CD4-positive, alpha-beta memory T cell (primary cell): ENCODE data around the gene CACNA1H. TPM values are rescaled to one million over a fixed set of nuclear protein-coding genes. Genes with fewer than 3 reads are reported as not detected.

ENCODE experiments used
- CTCF ChIA-PET: fragments of 350-600 bp; sonication (Branson Sonifier 250); formaldehyde crosslinking; loops from one replicate; lab custom pipeline; 2021; ENCODE audit warnings: inconsistent platforms; ENCODE audit not compliant: partially characterized antibody; lab: Charles Lee
- POLR2A ChIA-PET: fragments of 350-600 bp; sonication (Branson Sonifier 250); formaldehyde crosslinking; loops from one replicate; lab custom pipeline; 2021; ENCODE audit not compliant: partially characterized antibody; lab: Charles Lee
- DNase-seq, 5 donors: peaks; one replicate each; pipeline versions ENCODE4 v3.0.0 to v3.0.0-alpha.2; 2020 to 2022; ENCODE audit warnings: mixed read lengths in 1 of 5
- H3K27ac ChIP-seq: one replicate; pipeline ENCODE4 v1.7.0; 2013; ENCODE audit warnings: low read depth, low read length
- H3K27me3 ChIP-seq: 2 replicates; pipeline ENCODE4 v1.7.0; 2013; ENCODE audit warnings: mild to moderate bottlenecking, low read length, moderate library complexity; ENCODE audit not compliant: insufficient read depth
- H3K36me3 ChIP-seq: 2 replicates; pipeline ENCODE4 v1.7.0; 2013; ENCODE audit warnings: mild to moderate bottlenecking, low read length, moderate library complexity; ENCODE audit not compliant: insufficient read depth
- H3K4me1 ChIP-seq: 2 replicates; pipeline ENCODE4 v1.7.0; 2013; ENCODE audit warnings: mild to moderate bottlenecking, low read length, moderate library complexity; ENCODE audit not compliant: insufficient read depth
- H3K4me3 ChIP-seq, 2 donors: one replicate each; pipeline ENCODE4 v1.7.0; 2013; ENCODE audit warnings: low read length in 2 of 2, mild to moderate bottlenecking in 1 of 2
- H3K9me3 ChIP-seq, 2 donors: one replicate each; pipeline ENCODE4 v1.7.0; 2013; ENCODE audit warnings: low read length in 2 of 2, control low read depth in 1 of 2; ENCODE audit not compliant: control insufficient read depth in 1 of 2
- H3K27ac Mint-ChIP-seq, 7 donors: one replicate each; pipeline ENCODE4 v1.8.0; 2020 to 2021; ENCODE audit warnings: mixed read lengths in 7 of 7, mild to moderate bottlenecking in 6 of 7, inconsistent platforms in 3 of 7, moderate library complexity in 3 of 7
- H3K27me3 Mint-ChIP-seq, 2 donors: one replicate each; pipeline ENCODE4 v1.8.0; 2020 to 2021; ENCODE audit warnings: mixed read lengths in 2 of 2
- H3K36me3 Mint-ChIP-seq, 2 donors: one replicate each; pipeline ENCODE4 v1.8.0; 2020 to 2021; ENCODE audit warnings: mixed read lengths in 2 of 2, inconsistent platforms in 1 of 2, mild to moderate bottlenecking in 1 of 2
- H3K4me1 Mint-ChIP-seq, 4 donors: one replicate each; pipeline ENCODE4 v1.8.0; 2020 to 2021; ENCODE audit warnings: mixed read lengths in 4 of 4, mild to moderate bottlenecking in 1 of 4
- H3K4me3 Mint-ChIP-seq, 8 donors: one replicate each; pipeline ENCODE4 v1.8.0; 2020 to 2021; ENCODE audit warnings: mixed read lengths in 8 of 8, mild to moderate bottlenecking in 7 of 8, moderate library complexity in 6 of 8, inconsistent platforms in 3 of 8
- H3K9me3 Mint-ChIP-seq, 8 donors: one replicate each; pipeline ENCODE4 v1.8.0; 2020 to 2021; ENCODE audit warnings: mixed read lengths in 8 of 8, mild to moderate bottlenecking in 5 of 8, inconsistent platforms in 3 of 8, moderate library complexity in 1 of 8
- intact Hi-C: fragments of 100-400 bp; cut with micrococcal nuclease; formaldehyde crosslinking; loops from one replicate; pipeline ENCODE4 v1.15.1; 2023
- polyA plus RNA-seq, 2 donors: library from polyadenylated mRNA; unstranded; fragments of 300-500 nt; fragmentation: Illumina TruSeq; gene quantifications; one replicate each; pipeline ENCODE4 v1.2.3, GENCODE V29; 2021
- total RNA-seq, 2 experiments: library from RNA; stranded (reverse); gene quantifications; one replicate each; pipeline ENCODE4 v1.2.3, GENCODE V29; 2021

Gene CACNA1H
- total and polyA plus RNA-seq, 4 experiments from 2014 or later = 0.48 to 2.1 (median 1.5) TPM

DNA sequence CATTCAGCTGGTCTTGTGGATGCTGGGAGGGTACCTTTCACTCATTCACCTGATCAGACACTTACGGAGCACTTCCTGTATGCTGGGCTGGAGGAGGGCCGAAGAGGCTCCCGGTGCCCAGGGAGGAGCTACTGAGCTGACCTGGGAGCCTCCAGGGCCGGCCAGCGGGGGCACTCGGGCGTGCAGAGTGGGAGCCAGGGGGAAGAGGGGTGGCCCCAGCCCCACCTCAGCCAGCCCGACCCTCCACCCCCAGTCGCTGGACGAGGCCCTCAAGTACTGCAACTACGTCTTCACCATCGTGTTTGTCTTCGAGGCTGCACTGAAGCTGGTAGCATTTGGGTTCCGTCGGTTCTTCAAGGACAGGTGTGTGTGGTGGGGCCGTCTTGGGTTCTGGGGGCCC is 61.8 kb downstream of the CACNA1H start:
- H3K27me3 Mint-ChIP-seq = peaks cover 0 to 1% of the 10 kb centered on the region in 2 donors
- no peaks in the 10 kb centered on the region for H3K36me3 ChIP-seq
- H3K4me1 ChIP-seq = no peaks in the 10 kb centered on the region
- DNase-seq = no peak
- no peaks in the 10 kb centered on the region for H3K36me3 Mint-ChIP-seq
- H3K27ac Mint-ChIP-seq = no peak overlapping the region
- H3K4me3 Mint-ChIP-seq = no peak overlapping the region
- H3K4me3 ChIP-seq = no peak overlapping the region
- H3K27me3 ChIP-seq = no peaks in the 10 kb centered on the region
- H3K27ac ChIP-seq = no peak overlapping the region
- ChIA-PET CTCF (no interaction called here), POLR2A (no interaction called here)
- intact Hi-C loops = no loop called here
- no peaks in the 10 kb centered on the region for H3K9me3 Mint-ChIP-seq
- no peaks in the 10 kb centered on the region for H3K9me3 ChIP-seq
- no peaks in the 10 kb centered on the region for H3K4me1 Mint-ChIP-seq

DNA sequence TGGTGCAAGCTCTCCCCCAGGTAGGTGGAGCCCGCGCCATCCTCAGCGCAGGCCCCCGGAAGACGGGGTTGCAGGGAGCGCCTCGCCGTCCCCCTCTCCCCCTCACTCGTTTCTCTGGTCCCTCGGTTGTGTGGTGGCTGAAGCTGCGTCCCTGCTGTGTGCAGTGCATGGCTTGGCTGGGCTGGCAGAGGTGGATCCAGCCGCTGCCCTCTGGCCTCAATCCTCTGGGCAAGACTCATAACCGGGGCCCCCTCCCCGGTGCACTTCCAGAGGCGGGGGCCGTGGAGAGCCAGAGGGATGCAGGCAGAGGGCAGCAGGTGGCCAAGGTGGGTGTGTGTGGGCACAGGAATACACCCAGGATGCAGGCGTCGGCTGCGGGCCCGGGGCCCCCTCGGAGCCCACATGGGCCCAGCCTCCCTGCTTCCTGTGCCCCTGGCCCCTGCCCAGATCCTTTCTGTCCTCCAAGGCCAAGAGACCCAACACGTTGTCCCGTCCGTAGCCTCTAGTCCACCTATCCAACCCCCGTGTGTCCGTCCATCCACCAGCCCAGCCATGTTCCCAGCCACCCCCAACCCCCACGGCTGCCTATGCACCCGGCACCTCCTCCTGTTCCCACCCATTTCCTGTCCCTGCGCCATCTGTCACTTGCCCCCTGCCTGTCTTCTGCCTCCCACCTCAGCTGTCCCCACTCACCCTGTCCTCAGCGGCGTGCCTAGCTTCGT is 62.8 kb downstream of the CACNA1H start:
- H3K36me3 Mint-ChIP-seq = no peaks in the 10 kb centered on the region
- intact Hi-C loops = no loop called here
- H3K4me3 ChIP-seq = no peak overlapping the region
- H3K27me3 Mint-ChIP-seq = peaks cover 0 to 1% of the 10 kb centered on the region in 2 donors
- no peak for DNase-seq
- no peaks in the 10 kb centered on the region for H3K9me3 Mint-ChIP-seq
- POLR2A ChIA-PET = no interaction called here
- no peaks in the 10 kb centered on the region for H3K9me3 ChIP-seq
- CTCF ChIA-PET = no interaction called here
- no peak overlapping the region for H3K27ac ChIP-seq
- H3K27ac Mint-ChIP-seq = no peak overlapping the region
- H3K4me3 Mint-ChIP-seq = no peak overlapping the region
- no peaks in the 10 kb centered on the region for H3K36me3 ChIP-seq
- no peaks in the 10 kb centered on the region for H3K4me1 ChIP-seq
- H3K4me1 Mint-ChIP-seq = no peaks in the 10 kb centered on the region
- no peaks in the 10 kb centered on the region for H3K27me3 ChIP-seq

DNA sequence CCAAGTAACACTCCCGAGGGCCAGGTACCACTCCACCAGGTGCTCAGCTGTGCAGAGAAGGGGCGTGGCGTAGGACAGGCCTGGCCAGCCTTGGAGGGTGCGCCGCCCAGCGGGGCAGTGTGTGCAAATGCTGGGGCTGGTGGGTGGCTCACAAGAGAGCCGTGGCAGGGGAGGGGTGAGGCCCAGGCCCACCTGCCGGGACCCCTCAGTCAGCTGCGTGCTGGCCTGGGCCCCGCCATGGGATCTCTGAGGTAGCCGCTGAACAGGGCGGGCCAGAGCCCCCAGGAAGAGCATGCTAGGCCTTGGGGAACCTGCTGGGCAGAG is 63.4 kb downstream of the CACNA1H start:
- Mint-ChIP-seq H3K27me3 (peaks cover 0 to 1% of the 10 kb centered on the region in 2 donors), H3K4me1 (no peaks in the 10 kb centered on the region), H3K36me3 (no peaks in the 10 kb centered on the region), H3K4me3 (no peak overlapping the region), H3K27ac (no peak overlapping the region), H3K9me3 (no peaks in the 10 kb centered on the region)
- DNase-seq = no peak
- Histone ChIP-seq H3K27ac (no peak overlapping the region), H3K36me3 (no peaks in the 10 kb centered on the region), H3K4me3 (no peak overlapping the region), H3K9me3 (no peaks in the 10 kb centered on the region), H3K4me1 (no peaks in the 10 kb centered on the region), H3K27me3 (no peaks in the 10 kb centered on the region)
- CTCF ChIA-PET = no interaction called here
- POLR2A ChIA-PET = no interaction called here
- intact Hi-C loops = no loop called here

DNA sequence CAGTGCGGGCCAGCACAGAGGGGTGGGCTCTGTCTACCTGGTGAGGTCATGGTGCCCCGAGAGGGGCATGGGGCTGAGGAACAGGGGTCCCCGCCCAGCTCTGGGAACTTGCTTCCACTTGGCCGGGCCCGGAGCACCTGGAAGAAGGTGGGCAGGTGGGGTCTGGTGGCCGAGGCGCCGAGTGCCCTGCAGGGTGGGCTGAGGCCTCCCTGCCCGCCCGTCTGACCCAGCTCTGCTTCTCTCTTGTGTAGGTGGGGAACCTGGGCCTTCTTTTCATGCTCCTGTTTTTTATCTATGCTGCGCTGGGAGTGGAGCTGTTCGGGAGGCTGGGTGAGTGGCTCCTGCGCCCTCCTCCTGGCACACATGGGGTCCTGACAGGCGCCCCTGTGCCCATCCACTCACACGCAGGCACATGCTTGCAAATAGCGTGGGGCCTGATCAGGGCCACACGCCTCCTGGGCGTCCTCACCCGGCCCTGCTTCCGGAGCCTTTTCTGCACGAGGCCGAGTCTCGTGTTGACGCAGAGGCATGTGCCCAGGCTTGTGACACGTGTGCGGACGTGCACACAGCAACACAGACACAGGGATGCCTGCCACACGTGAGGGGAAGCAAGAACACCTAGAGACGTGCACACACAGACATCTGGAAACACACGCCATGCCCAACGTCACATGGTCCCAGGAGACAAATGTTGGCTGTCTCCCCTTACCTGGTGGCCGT is 63.9 kb downstream of the CACNA1H start:
- peaks cover 1 to 3% of the 10 kb centered on the region in 2 donors for H3K27me3 Mint-ChIP-seq
- no peak for DNase-seq
- Histone ChIP-seq H3K4me1 (no peaks in the 10 kb centered on the region), H3K36me3 (no peaks in the 10 kb centered on the region), H3K4me3 (no peak overlapping the region), H3K27me3 (no peaks in the 10 kb centered on the region), H3K9me3 (no peaks in the 10 kb centered on the region), H3K27ac (no peak overlapping the region)
- H3K4me3 Mint-ChIP-seq = no peak overlapping the region
- no peaks in the 10 kb centered on the region for H3K36me3 Mint-ChIP-seq
- H3K9me3 Mint-ChIP-seq = no peaks in the 10 kb centered on the region
- intact Hi-C loops = no loop called here
- ChIA-PET POLR2A (no interaction called here), CTCF (no interaction called here)
- no peak overlapping the region for H3K27ac Mint-ChIP-seq
- H3K4me1 Mint-ChIP-seq = no peaks in the 10 kb centered on the region

DNA sequence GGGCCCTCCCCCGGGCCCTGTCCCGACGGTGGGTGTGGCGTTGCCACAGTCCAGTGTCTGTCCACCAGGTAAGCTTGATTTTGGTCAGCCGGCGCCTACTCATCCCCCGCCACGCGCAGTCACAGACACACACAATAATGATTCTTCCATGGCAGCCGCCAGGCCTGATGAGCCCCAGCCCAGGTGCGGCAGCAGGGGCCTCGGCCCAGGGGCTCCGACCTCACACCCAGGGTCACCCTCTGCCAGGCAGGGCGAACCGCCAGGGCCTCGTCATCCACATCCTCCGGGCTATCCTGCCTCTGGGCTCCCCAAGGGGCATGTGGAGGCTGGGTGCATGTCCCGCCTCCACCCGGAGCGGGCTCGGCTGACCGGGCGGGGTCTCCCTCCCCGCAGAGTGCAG is 64.6 kb downstream of the CACNA1H start:
- Mint-ChIP-seq H3K4me1 (no peaks in the 10 kb centered on the region), H3K9me3 (no peaks in the 10 kb centered on the region), H3K4me3 (no peak overlapping the region), H3K36me3 (no peaks in the 10 kb centered on the region), H3K27me3 (peaks cover 1 to 3% of the 10 kb centered on the region in 2 donors), H3K27ac (no peak overlapping the region)
- H3K4me3 ChIP-seq = no peak overlapping the region
- no peak overlapping the region for H3K27ac ChIP-seq
- ChIA-PET POLR2A (no interaction called here), CTCF (no interaction called here)
- no peaks in the 10 kb centered on the region for H3K9me3 ChIP-seq
- intact Hi-C loops = no loop called here
- no peaks in the 10 kb centered on the region for H3K36me3 ChIP-seq
- no peaks in the 10 kb centered on the region for H3K4me1 ChIP-seq
- no peaks in the 10 kb centered on the region for H3K27me3 ChIP-seq
- no peak for DNase-seq

DNA sequence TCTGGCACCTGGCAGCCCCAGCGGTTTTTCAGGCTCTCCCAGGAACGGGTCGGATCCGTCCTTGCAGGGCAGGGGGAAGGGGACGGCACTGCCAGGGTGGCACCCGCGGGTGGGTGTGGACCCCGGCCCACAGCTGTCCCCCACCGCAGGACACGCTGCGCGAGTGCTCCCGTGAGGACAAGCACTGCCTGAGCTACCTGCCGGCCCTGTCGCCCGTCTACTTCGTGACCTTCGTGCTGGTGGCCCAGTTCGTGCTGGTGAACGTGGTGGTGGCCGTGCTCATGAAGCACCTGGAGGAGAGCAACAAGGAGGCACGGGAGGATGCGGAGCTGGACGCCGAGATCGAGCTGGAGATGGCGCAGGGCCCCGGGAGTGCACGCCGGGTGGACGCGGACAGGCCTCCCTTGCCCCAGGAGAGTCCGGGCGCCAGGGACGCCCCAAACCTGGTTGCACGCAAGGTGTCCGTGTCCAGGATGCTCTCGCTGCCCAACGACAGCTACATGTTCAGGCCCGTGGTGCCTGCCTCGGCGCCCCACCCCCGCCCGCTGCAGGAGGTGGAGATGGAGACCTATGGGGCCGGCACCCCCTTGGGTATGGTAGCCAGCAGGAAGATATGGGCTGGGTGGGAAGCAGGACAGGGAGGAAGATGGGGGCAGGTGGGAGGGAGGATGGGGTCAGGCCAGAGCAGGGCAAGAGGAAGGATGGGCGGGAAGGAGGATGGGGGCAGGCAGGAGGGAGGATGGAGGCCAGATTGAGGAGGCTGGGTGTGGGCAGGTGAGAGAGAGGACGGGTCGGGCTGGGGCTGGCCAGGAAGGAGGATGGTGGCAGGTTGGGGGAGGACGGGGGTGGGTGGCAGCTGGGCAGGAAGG is 65.4 kb downstream of the CACNA1H start:
- Histone ChIP-seq H3K27ac (no peak overlapping the region), H3K4me3 (no peak overlapping the region), H3K36me3 (no peaks in the 10 kb centered on the region), H3K4me1 (no peaks in the 10 kb centered on the region), H3K27me3 (no peaks in the 10 kb centered on the region), H3K9me3 (no peaks in the 10 kb centered on the region)
- H3K36me3 Mint-ChIP-seq = no peaks in the 10 kb centered on the region
- ChIA-PET CTCF (no interaction called here), POLR2A (no interaction called here)
- H3K9me3 Mint-ChIP-seq = no peaks in the 10 kb centered on the region
- DNase-seq = peak in 1 of 5 donors; percentile 33
- H3K27me3 Mint-ChIP-seq = peaks cover 1 to 3% of the 10 kb centered on the region in 2 donors
- H3K27ac Mint-ChIP-seq = no peak overlapping the region
- no peaks in the 10 kb centered on the region for H3K4me1 Mint-ChIP-seq
- no peak overlapping the region for H3K4me3 Mint-ChIP-seq
- intact Hi-C loops = no loop called here

DNA sequence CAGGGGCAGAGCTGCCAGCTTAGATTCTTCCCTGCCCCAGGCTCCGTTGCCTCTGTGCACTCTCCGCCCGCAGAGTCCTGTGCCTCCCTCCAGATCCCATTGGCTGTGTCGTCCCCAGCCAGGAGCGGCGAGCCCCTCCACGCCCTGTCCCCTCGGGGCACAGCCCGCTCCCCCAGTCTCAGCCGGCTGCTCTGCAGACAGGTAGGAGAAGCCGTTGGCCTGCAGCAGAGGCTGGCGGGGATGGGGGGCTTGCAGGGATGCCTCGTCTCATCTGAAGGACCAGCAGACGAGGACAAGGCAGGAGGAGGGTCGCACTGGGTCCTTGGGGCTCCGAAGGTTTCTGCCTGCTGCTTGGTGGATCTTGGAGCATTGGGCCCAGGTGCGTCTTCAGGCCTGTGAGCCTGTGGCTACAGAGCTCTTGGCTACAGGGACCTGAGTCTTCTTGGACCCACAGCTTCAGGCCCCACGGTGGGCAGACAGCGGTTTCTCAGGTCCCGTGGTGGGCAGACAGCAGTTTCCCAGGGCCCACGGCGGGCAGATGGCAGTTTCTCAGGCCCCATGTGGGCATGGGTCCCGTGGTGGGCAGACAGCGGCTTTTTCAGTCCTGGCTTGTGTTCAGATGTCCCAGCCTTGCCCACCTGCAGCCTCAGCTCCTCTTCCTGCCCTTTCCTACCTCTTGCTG is 66.2 kb downstream of the CACNA1H start:
- Histone ChIP-seq H3K27ac (no peak overlapping the region), H3K36me3 (no peaks in the 10 kb centered on the region), H3K4me1 (no peaks in the 10 kb centered on the region), H3K9me3 (no peaks in the 10 kb centered on the region), H3K4me3 (no peak overlapping the region), H3K27me3 (no peaks in the 10 kb centered on the region)
- Mint-ChIP-seq H3K4me1 (no peaks in the 10 kb centered on the region), H3K4me3 (no peak overlapping the region), H3K9me3 (no peaks in the 10 kb centered on the region), H3K36me3 (no peaks in the 10 kb centered on the region), H3K27me3 (peaks cover 1 to 4% of the 10 kb centered on the region in 2 donors), H3K27ac (no peak overlapping the region)
- intact Hi-C loops = no loop called here
- POLR2A ChIA-PET = no interaction called here
- CTCF ChIA-PET = no interaction called here
- peak in 1 of 5 donors; percentile 26 for DNase-seq
